SK-N-SH (cell line): ENCODE data around the gene PER3.

Experiments used
- CTCF ChIP-seq: fragments of 200-600 bp; sonication (generic); IDR thresholded peaks from 2 replicates; pipeline ENCODE4 v1.6.1; 2017; ENCODE audit warnings: antibody characterized with exemption, mild to moderate bottlenecking, moderate library complexity
- FOSL2 ChIP-seq: IDR thresholded peaks from 2 replicates; pipeline ENCODE4 v1.4.0; 2012; ENCODE audit warnings: low read depth, mild to moderate bottlenecking, moderate library complexity, borderline replicate concordance
- FOXM1 ChIP-seq: IDR thresholded peaks from 2 replicates; pipeline ENCODE4 v1.4.0; 2012; ENCODE audit warnings: low read depth, mild to moderate bottlenecking
- JUND ChIP-seq: IDR thresholded peaks from 2 replicates; pipeline ENCODE4 v1.4.0; 2012
- POLR2AphosphoS5 ChIP-seq: IDR thresholded peaks from 2 replicates; pipeline ENCODE4 v1.6.1; 2012; ENCODE audit warnings: low read depth, low read length
- REST ChIP-seq: IDR thresholded peaks from 2 replicates; pipeline ENCODE4 v1.6.1; 2012; ENCODE audit warnings: mild to moderate bottlenecking, low read depth, low read length, moderate library complexity
- USF2 ChIP-seq: fragments of 150-350 bp; IDR thresholded peaks from 2 replicates; pipeline ENCODE4 v1.6.1; 2017; ENCODE audit warnings: antibody characterized with exemption, low read length, low read depth, borderline replicate concordance
- YY1 ChIP-seq: IDR thresholded peaks from 2 replicates; pipeline ENCODE4 v1.4.0; 2012; ENCODE audit warnings: low read depth, mild to moderate bottlenecking

- TF ChIP-seq POLR2AphosphoS5 (no peak), CTCF (no peak), USF2 (no peak), JUND (no peak), YY1 (no peak), REST (no peak), FOXM1 (no peak), FOSL2 (no peak)
These were observed 101.7 kb downstream of the PER3 start for GRCh38 chr1:7885513-7886404.
